NCI-H748 (cell line): Measurements from ENCODE around the gene RAPGEF2.

Experiments used
- DNase-seq: peaks from one replicate; lab custom pipeline; 2025; ENCODE audit not compliant: unreplicated experiment; lab: John Stamatoyannopoulos, UW

Gene RAPGEF2

GRCh38 chr4:159134429-159134828, 31.6 kb downstream of the RAPGEF2 start:
- DNase-seq, result no peak

DNA sequence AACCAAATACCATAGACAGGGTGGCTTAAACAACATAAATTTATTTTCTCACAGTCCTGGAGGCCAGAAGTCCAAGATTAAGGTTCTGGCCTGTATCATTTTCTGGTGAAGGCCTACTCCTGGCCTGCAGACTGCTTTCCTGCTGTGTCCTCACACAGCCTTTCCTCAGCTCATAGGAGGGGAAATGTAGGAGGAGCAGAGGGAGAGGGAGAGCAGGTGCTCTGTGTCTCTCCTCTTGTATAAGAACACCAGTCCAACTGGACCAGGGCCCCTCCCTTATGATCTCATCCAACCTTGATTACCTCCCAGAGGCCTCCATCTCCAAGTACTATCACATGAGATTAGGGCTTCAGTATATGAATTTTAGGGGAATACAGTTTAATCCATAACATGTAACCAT, 34.3 kb downstream of the RAPGEF2 start:
- DNase-seq, result peak; percentile 76

DNA sequence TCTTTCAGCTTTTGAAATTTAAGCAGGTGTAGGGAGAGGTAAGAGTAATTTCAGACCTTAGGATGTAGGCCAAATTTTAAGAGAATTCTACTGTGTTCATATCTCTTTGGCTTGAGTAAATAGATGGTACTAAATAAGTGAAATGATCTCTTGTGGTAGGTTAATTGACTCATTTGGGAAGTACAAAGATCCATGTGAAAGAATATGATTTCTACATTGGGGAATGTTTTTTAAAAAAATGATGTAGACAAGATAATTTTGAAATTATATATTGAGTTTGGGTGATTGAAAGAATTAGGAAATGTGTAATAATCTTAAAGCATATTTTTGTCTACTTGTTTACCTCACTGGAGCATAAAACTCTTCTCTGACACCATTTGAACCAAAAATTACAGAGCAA, 35.6 kb downstream of the RAPGEF2 start:
- DNase-seq, result no peak

DNA sequence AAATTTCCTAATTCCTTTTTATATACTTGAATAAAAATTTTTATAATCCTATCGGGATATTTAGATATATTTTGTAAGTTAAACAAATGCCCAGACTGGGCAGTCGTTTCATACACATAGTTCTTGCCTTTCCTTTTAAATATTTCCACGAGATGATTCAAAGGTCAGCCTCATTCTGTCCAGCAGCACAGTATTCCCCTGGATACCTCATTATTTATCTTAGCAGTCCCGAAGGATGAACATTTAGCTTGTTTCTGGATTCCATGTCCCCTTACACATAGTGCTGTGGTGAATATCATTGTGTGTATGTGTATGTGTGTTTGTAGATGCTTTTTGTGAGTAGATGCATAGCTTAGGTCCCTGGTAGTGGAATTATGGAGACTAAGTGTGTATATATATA, 38.3 kb downstream of the RAPGEF2 start:
- no peak for DNase-seq

GRCh38 chr4:159142241-159142640, 39.4 kb downstream of the RAPGEF2 start:
- DNase-seq, result no peak

DNA sequence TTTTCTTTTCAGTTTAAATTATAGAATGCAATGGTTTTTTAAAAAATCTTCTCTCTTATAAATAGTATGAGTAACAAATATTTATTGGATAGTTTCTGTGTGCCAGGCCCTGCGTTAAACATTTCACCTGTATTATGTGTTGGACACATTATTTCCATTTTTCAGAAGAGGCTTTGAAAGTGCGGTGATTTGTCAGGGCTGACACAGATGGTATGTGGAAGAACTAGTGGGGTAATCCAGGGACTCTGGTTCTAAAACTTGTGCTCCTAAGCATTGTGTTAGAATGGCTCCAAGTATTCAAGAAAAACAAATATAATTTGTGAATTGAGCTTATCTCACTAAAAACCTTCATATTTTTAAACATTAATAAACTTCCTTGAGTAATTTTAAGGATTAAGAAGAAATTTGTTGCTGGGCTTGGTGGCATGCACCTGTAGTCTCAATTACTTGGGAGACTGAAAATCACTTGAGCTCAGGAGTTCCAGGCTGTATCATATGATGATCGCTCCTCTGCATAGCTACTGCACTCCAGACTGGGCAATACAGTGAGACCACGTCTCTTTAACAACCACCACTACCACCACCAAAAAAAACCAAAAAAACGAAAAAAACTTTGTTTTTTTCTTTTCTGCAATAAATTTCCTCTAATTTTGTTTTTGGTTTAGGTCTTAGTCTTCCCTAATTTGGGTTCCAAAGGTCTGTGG, 40.0 kb downstream of the RAPGEF2 start:
- DNase-seq, result no peak

GRCh38 chr4:159143687-159144086, 40.8 kb downstream of the RAPGEF2 start:
- no peak for DNase-seq

GRCh38 chr4:159144112-159144694, 41.3 kb downstream of the RAPGEF2 start:
- DNase-seq, result no peak

DNA sequence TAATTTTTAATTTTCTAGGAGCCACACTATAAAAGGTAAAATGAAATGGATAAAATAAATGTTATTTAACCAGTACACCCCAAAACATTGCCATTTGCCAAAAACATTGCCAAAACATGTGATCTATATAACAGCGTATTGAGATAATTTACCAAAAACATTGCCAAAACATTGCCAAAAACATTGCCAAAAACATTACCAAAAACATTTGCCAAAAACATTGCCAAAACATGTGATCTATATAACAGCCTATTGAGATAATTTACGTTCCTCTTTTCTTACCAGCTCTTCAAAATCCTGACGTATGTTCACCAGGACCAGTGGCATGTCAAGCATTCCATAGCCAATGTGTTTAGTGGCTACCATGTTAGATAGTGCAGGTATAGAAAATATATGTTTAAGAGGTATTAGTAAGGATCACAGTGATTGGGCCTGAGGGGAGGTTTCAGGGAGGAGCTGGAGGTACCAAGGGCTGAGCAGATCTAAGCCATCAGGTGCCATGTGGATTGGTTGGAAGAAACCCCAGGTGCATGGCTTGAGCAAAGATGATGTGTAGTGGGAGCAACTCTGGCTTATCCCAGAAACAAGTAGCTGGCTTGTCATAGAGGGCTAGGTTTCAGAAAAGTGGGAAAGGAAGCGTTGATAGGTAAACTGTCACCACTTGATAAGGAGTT, 42.6 kb downstream of the RAPGEF2 start:
- no peak for DNase-seq

DNA sequence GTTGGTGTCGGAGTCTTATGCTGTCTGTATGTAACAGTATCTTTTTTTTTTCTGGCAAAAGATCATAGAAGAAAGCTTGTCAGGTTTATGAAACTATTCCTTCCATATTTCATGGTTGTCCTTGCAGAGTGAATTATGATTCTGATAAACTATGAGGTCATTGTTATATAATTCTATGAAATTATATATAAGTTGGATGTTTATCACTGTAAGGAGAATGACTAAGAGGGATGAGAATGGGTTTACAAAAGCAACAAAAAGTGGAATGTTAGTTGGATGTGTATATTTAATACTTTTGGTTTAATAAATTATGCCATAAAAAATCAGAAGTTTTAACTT, 43.1 kb downstream of the RAPGEF2 start:
- no peak for DNase-seq

DNA sequence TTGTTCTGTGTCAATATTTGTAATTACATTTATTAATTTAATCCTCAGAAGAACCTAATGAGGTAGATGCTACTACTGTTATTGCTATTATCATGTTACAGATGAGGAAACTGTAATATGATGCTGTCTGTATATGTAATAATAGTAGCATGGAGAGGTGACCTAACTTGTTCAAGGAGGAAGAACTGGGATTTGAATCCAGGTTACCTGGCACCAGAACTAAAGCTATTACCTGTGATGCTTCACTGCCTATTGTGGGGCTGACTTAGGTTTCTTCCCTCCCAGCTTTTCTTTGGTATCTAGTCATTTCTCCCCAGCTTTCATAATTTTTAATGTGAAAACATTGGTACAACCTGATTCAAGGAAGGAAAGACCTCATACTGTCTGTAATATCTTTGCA, 43.6 kb downstream of the RAPGEF2 start:
- peak; percentile 25 for DNase-seq

GRCh38 chr4:159148441-159148840, 45.6 kb downstream of the RAPGEF2 start:
- no peak for DNase-seq

DNA sequence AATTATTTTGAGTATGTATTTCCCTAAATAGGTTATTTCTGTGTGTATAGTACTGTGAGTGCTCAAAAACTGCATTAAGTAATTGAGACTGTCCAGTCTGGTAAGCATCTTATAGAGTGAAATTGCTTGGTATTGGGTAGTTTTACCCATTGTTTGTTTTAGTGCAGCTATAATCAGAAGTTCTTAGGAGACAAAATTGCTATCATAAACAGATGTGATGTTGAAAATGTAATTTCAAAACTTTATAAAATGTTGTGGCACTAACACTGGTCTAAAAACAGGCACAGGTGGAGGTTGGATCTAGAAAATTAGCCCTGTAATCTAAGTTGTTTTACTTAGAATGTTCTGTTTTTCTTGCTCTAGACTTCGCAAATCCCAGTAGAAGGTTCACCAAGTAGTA, 46.8 kb downstream of the RAPGEF2 start:
- no peak for DNase-seq

GRCh38 chr4:159150396-159150795, 47.5 kb downstream of the RAPGEF2 start:
- DNase-seq, result no peak

DNA sequence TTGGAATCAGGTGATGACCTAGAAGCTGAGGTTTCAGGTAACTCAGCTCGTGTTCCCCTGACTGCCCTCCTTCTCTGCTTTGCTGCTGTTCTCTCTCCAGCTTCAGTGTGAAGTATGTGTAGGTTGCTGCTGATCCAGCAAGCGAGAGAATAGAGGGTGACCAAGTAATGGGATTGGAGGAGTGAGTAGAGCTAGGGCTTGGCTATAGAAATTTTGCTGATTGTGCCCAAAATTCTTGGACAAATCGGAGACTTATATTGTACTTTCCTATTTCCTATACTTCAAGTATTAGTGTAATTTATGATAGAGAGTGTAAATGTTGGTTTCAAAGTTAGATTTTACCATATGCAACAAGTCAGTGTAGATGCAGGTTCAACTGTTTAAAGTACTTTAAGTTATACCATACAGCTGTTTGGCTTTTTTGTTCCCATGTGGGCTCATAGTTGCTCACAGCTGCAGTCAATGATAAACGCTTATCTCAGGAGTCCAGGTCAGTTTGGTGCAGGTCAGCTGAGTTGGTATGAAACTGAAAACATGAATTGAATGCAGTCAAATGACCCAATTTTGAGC, 48.0 kb downstream of the RAPGEF2 start:
- DNase-seq, result no peak

GRCh38 chr4:159151689-159152088, 48.8 kb downstream of the RAPGEF2 start:
- no peak for DNase-seq

GRCh38 chr4:159152181-159152580, 49.3 kb downstream of the RAPGEF2 start:
- no peak for DNase-seq

DNA sequence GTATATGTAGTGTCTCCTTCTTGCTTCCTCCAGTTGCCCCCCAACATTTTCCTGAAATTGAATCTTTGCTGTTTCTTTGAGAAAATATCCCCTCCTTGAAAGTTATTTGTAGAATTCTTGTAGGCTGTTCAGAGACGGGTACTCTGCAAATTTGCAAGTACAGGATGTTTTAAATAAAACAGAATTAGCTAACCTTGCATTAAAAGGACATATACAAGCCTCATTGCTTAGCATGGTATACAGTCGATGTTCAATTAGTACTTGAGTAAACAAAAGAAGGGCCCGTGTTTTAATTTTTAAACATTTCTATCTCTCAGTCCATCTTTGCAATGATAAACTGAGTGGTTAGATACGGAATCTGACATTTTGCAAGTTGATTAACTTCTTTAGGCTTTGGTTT, 50.8 kb downstream of the RAPGEF2 start:
- DNase-seq, result no peak

DNA sequence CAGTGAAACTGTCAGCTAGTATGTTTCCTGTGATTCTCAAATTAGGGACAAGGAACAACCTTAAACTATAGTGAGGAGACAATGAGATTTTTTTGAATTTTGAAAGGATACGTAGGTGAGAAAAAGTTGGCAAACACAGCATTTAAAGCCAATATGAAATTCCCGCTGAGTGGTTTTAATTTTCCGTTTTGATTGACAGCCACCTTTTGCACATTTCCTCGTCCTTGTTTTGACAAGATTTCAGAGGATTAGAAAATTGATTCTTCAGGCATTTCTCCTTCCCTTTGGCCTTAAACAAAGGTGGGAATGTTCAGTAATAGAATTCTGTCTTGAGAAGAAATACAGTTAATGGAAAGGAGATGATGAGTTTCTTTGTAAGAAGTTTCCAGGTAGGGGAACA, 52.2 kb downstream of the RAPGEF2 start:
- no peak for DNase-seq

- DNase-seq, result peak; percentile 42
Observed at GRCh38 chr4:159158083-159158617, 55.3 kb downstream of the RAPGEF2 start.

- DNase-seq, result peak; percentile 39
Observed at GRCh38 chr4:159158985-159159384, 56.1 kb downstream of the RAPGEF2 start.

GRCh38 chr4:159159611-159160010, 56.7 kb downstream of the RAPGEF2 start:
- DNase-seq, result peak; percentile 85
